COLO668 (cell line): ENCODE results near the gene ANKRD33B.
"Not testable (repeated sequence)": the region's sequence is repeated elsewhere in the genome, so short reads cannot be mapped to it uniquely, and the experiment has no call there.

ENCODE experiments used
- DNase-seq: peaks from one replicate; lab custom pipeline; 2025; ENCODE audit not compliant: unreplicated experiment; lab: John Stamatoyannopoulos, UW

The ANKRD33B gene

GRCh38 chr5:10654566-10654965 is 90.7 kb downstream of the ANKRD33B start:
- no peak for DNase-seq

GRCh38 chr5:10655161-10655971 is 91.5 kb downstream of the ANKRD33B start:
- peak; percentile 44 for DNase-seq

DNA sequence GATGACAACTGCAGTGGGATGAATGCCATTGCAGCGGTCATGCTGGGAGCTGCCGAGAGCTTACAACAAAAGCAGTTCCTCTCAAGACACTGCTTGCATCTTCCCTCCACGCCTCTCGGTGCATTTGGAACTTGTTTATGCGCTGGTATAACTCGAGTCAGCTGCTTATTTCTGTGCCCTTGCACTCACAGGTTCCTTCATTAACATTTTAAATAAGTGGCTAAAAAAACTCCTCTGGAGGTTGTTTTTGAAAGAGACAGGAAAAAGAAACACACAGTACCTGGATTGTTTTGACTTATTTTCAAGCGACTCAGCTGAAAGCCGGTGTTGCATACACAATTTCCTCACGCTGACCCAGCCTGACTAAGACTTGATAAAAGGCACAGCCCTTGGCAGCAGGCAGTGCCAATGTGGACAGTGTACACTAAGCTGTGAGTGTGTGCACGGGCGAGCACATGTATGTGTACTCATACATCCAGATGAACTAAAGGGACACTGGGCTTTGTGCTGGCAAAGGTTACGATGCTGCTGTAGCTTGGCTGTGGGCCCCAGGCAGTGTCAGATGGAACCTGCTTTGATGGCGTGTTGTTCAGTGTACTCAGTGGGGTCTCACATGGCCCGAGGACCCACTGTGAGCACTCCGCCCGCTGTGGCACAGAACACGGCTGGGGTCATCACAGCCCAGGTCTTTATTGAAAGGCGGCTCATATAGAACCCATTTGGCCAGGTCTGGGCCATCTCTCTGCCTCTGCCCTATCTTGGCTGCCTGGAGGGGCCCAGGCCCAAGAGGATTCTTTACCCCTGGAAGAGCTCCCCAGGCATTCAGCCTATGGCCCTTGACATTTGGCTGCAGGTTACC is 92.3 kb downstream of the ANKRD33B start:
- DNase-seq = no peak

GRCh38 chr5:10658265-10658664 is 94.4 kb downstream of the ANKRD33B start:
- DNase-seq = no peak

DNA sequence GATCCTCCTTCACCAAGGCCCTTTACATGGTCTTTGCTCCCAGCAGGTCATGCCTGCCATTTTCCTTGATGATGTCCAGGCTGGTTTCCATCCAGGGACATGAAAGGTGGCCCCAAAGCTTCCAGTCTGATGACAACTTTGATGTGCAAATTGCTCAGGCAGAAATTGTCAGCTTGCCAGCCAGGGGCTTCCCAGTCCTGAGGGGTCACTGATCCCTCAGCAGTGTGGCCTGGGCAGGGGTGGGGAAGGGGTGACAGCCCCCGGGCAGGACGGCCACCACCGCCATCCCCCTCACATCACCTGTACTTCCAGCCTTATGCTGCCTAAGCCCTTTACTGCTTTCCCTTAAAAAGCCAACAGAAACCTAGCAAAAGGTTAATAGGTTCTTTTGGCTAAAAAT is 96.3 kb downstream of the ANKRD33B start:
- DNase-seq = no peak

DNA sequence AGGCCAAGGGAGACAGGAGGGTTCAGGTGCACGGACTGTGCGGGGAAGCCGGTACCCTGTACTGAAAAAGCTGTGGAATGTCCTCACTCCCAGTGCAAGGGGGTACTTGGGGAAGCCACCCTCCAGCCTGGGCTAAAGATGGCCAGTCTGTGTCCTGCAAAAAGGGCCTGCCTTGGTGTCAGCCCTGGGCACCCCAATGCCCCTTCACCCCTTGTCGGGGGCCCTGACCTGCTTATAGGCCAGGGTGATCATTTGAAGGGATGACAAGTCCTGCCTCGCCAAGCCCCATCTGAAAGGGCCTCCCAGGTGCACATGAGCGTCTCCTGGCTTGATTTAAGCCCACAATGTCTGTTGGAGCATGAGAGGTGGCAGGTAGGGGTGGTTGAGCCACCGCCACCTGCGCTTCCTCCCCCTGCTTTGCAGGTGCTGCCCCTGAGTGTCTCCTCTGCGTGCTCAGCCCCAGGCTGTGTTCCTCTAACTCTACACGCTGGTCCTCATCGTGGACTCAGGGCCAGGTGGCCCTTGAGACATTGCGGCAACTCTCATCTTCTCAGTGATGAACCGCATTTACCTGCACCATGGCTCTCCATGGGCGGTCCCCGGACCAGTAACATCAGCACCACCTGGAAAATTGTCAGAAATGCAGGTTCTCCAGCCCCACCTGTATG is 97.0 kb downstream of the ANKRD33B start:
- DNase-seq = no peak

- no peak for DNase-seq
Measured at GRCh38 chr5:10661401-10661800, 97.5 kb downstream of the ANKRD33B start.

GRCh38 chr5:10662083-10662482 is 98.2 kb downstream of the ANKRD33B start:
- no peak for DNase-seq

DNA sequence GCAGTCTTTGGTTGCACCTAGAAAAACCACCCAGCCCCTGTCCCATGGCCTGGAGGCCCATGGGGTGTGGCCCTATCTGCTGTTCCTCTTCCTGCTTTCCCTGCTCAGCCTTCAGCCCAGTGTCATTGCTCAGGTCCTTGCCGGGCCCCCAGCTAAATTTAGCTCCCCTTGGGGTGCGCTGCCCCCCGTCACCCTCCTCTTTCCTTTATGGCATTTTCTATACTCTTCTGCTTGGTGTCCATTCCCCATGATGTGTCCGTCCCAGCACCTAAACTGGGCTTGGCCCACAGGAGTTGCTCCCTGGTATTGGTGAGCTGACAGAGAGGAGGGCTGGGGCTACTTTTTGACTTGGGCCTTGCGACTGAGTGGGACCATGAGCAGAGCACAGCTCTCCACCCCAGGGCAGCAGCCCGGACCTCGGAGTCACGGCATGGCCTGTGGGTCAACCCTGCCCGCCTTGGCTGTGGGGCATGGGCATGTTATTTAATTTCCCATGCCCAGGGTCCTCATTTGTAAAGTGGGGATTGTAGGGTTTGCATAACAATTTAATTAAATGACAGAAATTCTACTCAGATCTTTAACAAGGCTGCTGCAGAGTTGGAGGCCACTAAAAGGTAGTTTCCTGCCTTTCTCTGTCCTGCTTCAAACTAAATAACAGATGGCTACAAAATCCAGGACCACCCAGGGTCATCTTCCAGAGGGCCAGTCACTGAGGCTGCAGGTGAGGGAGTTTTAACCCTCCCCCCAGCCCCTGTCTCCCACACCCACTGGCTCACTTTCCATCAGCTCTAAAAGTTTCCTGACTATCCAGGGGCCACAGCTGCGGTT is 99.0 kb downstream of the ANKRD33B start:
- no peak for DNase-seq

DNA sequence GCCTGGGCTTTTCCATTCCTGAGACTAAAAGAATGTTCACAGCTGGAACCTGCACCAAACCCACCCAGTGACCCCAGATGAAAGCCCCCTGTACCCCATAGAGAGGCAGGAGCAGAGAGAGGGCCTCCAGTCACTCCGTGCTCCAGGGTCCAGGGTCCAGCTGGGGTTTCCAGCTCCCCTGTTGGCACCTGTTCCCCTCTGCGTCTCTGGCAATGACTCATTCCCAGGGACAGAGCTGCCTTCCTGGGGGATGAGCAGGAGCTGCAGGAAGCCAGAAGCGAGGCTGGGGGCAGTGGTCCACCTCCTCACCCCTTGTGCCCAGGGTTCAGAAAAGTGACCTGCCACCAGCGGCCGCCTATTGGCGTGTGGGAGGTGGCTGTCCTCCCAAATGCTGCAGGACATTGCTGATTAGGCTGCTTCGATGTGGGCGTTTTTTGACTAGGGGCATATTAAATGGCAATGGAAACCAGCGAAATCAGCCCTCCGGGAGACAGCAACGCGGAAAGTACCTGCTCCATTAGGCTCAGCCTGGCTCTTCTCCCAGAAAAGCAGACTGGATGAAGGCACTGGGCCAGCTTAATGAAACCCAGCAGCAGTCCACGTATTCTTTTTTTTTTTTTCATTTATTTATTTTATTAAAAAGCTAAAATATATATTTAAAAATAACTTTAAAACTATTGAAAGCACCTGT is 99.8 kb downstream of the ANKRD33B start:
- peak; percentile 18 for DNase-seq

GRCh38 chr5:10664180-10664769 is 100.4 kb downstream of the ANKRD33B start:
- DNase-seq = not testable (repeated sequence)

DNA sequence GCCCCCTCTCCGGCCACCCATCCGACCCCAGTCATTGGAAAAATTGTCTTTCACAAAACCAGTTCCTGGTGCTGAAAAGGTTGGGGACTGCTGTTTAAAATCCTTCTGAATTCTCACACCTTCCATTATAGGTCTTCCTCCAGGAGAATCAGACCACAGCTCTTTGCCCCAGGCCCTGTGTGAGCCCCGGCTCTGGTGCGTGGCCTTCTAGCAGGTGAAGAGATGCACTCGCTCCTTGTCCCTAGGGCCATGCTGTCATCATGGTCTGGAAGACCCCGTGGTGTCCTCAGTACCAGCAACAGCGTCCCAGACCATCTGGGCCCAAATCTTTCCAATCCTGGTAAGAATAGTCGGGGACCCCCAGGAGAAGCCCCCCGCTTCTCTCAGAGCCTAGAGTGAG is 101.9 kb downstream of the ANKRD33B start:
- DNase-seq = no peak

DNA sequence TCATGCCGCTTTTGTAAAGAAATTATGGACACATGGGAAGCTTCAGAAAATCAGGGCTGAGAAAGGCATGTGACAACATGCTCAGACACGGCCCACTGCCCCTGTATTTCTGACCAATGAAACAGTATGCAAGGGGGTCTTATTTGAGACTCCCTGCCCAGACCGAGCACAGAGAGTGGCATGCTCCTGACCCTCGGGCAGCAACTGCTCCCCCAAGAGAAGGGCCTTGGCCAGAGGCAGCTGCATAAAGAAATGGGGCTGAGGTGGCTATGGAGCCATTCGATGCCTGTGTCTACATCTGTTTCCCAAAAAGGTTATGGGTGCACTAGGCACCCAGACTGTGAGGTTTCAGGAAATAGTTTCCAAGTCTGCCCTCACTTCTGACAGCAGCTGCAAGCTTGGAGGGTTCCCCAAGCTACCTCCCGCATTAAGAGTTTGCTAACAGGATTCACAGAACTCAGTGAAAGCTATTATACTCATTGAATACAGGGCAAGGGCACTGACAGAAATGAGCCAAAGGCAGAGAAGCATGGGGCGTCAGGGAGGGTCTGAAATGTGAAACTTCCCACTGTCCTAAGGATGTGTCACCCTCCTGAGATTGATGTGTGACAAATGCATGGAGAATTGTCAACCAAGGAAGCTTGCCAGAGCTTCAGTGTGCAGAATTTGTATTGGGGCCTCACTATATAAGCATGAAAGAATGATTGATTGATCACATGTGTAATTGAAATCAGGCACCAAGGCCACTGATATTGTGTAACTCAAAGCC is 102.8 kb downstream of the ANKRD33B start:
- no peak for DNase-seq

DNA sequence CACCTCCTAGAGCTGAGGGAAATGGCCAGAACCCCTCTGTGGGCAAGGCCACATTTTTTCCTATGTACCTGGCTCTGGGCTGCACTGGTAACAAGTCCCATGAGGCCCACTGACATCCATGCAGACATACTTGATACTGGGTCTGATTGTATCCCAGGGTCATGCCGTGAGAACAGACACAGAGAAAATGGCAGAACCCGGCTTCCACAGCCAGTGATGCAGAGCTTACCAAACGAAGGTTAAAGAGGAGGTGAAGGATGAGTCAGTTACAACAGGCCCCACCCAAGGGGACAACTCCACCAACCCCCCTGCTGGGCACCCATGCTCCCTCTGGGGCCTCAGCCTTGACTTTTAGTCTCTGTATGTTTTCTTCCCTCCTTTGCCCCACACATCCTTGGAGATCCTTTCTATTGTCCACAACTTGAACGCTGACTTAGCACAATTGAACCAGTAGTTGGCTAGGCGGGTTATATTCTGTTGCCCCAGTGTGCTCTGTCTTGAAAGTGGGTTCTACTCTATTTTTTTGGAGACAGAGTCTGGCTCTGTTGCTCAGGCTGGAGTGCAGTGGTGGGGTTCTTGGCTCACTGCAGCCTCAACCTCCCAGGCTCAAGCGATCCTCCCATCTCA is 103.7 kb downstream of the ANKRD33B start:
- no peak for DNase-seq

DNA sequence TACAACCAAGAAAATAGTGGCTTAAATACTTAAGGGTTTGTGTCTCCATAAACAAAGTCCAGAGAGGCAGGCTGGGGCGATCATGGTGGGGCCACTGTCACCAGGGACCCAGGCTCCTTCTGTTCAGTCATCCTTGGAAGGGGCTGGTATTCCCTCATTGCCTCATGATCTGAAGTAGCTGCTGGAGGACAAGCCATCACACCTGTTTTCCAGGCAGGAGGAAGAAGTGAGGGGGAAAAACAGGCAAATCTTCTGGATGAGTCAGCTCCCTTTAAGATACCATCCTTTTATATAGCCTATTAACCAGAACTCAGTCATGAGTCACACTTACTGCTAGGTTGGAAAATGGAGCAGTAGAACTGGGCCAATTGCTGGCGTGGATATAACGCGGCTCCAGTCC is 104.8 kb downstream of the ANKRD33B start:
- no peak for DNase-seq

DNA sequence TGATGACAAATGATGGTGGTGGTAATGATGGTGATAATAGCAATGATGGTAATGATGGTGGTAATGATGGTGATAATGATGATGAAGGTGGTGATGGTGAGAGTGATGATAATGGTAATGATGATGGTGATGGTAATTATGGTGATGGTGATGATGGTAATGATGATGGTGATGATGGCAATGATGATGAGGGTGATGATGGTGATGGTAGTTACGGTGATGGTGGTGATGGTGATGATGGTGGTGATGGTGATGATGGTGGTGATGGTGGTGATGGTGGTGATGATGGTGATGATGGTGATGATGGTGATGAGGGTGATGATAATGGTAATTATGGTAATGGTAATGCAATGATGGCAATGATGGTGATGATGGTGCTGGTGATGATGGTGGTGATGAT is 106.1 kb downstream of the ANKRD33B start:
- no peak for DNase-seq

- no peak for DNase-seq
Measured at GRCh38 chr5:10671041-10672008, 107.5 kb downstream of the ANKRD33B start.
